NCI-H82 treated with DMSO at 0.1 percent for 48 hours (cell line): Measurements from ENCODE around the gene ITIH4.

Experiments used
- DNase-seq: peaks from one replicate; lab custom pipeline; 2025; ENCODE audit not compliant: unreplicated experiment; lab: John Stamatoyannopoulos, UW

ITIH4 gene

GRCh38 chr3:52773361-52774065, 57.0 kb downstream of the ITIH4 start:
- no peak for DNase-seq

GRCh38 chr3:52771702-52772101, 58.8 kb downstream of the ITIH4 start:
- DNase-seq = no peak

GRCh38 chr3:52771334-52771681, 59.2 kb downstream of the ITIH4 start:
- peak; percentile 20 for DNase-seq

- DNase-seq = peak; percentile 75
These were observed 59.8 kb downstream of the ITIH4 start, which contains the start of gene NEK4 for GRCh38 chr3:52770496-52771333. NEK4 (minus strand) TSS chr3:52770940; CDS start chr3:52770746, 194 bp downstream.

- no peak for DNase-seq
These were observed 60.6 kb downstream of the ITIH4 start for GRCh38 chr3:52769786-52770455.

- no peak for DNase-seq
These were observed 67.0 kb downstream of the ITIH4 start for GRCh38 chr3:52763466-52763865.
